Natural killer cell (primary cell): ENCODE data around the gene OBP2A. TPM values are rescaled to one million over a fixed set of nuclear protein-coding genes. Genes with fewer than 3 reads are reported as not detected.

Source experiments
- ATAC-seq, 3 donors: fragments of 150-1000 bp in 2 of 3; fragments of 200-7000 bp in 1 of 3; cut with Tn5 transposase; 1 replicate in 1 of 3; 2 replicates in 2 of 3; pipeline ENCODE4 v1.10.0; 2021; ENCODE audit warnings: mild to moderate bottlenecking in 2 of 3, moderate library complexity in 2 of 3
- DNase-seq, 2 donors: peaks; one replicate each; pipeline versions ENCODE4 v3.0.0 to v3.0.0-alpha.2; 2013 to 2021; ENCODE audit warnings: mixed read lengths in 1 of 2
- H3K27ac ChIP-seq: one replicate; pipeline ENCODE4 v1.5.1; 2013; ENCODE audit warnings: mild to moderate bottlenecking, low read length
- H3K27me3 ChIP-seq: one replicate; pipeline ENCODE4 v1.6.1; 2013; ENCODE audit warnings: low read length; ENCODE audit not compliant: control insufficient read depth, insufficient read depth
- H3K36me3 ChIP-seq: one replicate; pipeline ENCODE4 v1.6.1; 2013; ENCODE audit warnings: low read length; ENCODE audit not compliant: control insufficient read depth, insufficient read depth
- H3K4me1 ChIP-seq: one replicate; pipeline ENCODE4 v1.6.1; 2013; ENCODE audit warnings: low read length; ENCODE audit not compliant: control insufficient read depth, insufficient read depth
- H3K4me3 ChIP-seq: one replicate; pipeline ENCODE4 v1.5.1; 2013; ENCODE audit warnings: low read length
- H3K9me3 ChIP-seq: one replicate; pipeline ENCODE4 v1.6.1; 2013; ENCODE audit warnings: low read length; ENCODE audit not compliant: control insufficient read depth, insufficient read depth
- H3K27ac Mint-ChIP-seq, 2 donors: one replicate each; pipeline ENCODE4 v1.8.0; 2022; ENCODE audit warnings: mild to moderate bottlenecking in 2 of 2, mixed read lengths in 2 of 2, moderate library complexity in 1 of 2
- H3K27me3 Mint-ChIP-seq, 2 donors: one replicate each; pipeline ENCODE4 v1.8.0; 2022; ENCODE audit warnings: low read depth in 2 of 2, mixed read lengths in 2 of 2
- H3K36me3 Mint-ChIP-seq: one replicate; pipeline ENCODE4 v1.8.0; 2022; ENCODE audit warnings: mixed read lengths
- H3K4me1 Mint-ChIP-seq, 2 donors: one replicate each; pipeline ENCODE4 v1.8.0; 2022; ENCODE audit warnings: mixed read lengths in 2 of 2
- H3K4me3 Mint-ChIP-seq: one replicate; pipeline ENCODE4 v1.8.0; 2022; ENCODE audit warnings: mild to moderate bottlenecking, moderate library complexity, mixed read lengths
- H3K9me3 Mint-ChIP-seq, 2 donors: one replicate each; pipeline ENCODE4 v1.8.0; 2022; ENCODE audit warnings: mixed read lengths in 2 of 2
- WGBS: methylation state at CpG from one replicate; pipeline ENCODE4 v1.1.7; 2013; ENCODE audit warnings: missing lambda C conversion rate; ENCODE audit not compliant: insufficient coverage; 5-methylcytosine and 5-hydroxymethylcytosine counted together
- intact Hi-C: fragments of 100-400 bp; cut with micrococcal nuclease; formaldehyde crosslinking; loops from one replicate; pipeline ENCODE4 v1.14.2; 2022
- total RNA-seq, 4 donors: library from RNA; stranded (reverse); fragments of 120-200 nt in 1 of 4; gene quantifications; one replicate each; pipeline versions ENCODE4 v1.2.3 to v1.2.4, GENCODE V29; 2013 to 2022
- TF ChIP-seq, protein P1 (sequence below): fragments of 200-600 bp; IDR thresholded peaks from one replicate; pipeline ENCODE4 v1.8.0; 2022; ENCODE audit warnings: antibody characterized with exemption

The OBP2A gene
- total RNA-seq, 3 donors from 2014 or later (not counting 1 experiment from before 2014, with no cell fraction given): not detected

DNA sequence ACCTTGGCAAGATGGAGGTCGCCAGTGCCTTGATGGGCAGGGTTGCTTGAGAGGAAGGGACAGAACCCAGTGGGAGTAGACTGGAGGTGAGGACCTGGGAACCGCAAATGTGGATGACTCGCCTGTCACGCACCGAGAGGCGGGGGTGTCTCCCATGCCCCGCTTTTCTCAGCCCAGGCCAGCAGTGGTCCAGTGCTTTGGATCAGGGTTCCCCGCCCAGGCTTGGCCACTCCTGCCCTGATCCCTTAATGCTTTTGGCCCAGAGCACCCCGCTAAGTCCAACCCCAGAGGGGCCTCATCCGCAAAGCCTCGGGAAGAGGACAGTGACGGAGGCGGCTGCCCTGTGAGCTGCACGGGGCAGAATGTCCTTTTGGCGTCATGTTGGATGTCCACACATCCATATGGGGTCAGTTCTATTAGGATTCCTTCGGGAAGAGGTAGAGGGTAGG lies 43.0 kb upstream of the OBP2A start:
- no peaks in the 10 kb centered on the region for H3K27me3 ChIP-seq
- H3K27ac ChIP-seq: no peak overlapping the region
- Mint-ChIP-seq H3K27ac (no peak overlapping the region), H3K9me3 (no peaks in the 10 kb centered on the region), H3K36me3 (no peaks in the 10 kb centered on the region), H3K4me1 (peaks cover 16 to 34% of the 10 kb centered on the region in 2 donors), H3K4me3 (no peak overlapping the region), H3K27me3 (no peaks in the 10 kb centered on the region)
- ATAC-seq (no peak), DNase-seq (no peak)
- H3K36me3 ChIP-seq: peaks cover 10% of the 10 kb centered on the region
- H3K9me3 ChIP-seq: no peaks in the 10 kb centered on the region
- no peak overlapping the region for H3K4me3 ChIP-seq
- WGBS: 95% methylated on average over 16 of the region's 16 CpGs
- H3K4me1 ChIP-seq: peaks cover 28% of the 10 kb centered on the region
- TF ChIP-seq, protein P1, sequence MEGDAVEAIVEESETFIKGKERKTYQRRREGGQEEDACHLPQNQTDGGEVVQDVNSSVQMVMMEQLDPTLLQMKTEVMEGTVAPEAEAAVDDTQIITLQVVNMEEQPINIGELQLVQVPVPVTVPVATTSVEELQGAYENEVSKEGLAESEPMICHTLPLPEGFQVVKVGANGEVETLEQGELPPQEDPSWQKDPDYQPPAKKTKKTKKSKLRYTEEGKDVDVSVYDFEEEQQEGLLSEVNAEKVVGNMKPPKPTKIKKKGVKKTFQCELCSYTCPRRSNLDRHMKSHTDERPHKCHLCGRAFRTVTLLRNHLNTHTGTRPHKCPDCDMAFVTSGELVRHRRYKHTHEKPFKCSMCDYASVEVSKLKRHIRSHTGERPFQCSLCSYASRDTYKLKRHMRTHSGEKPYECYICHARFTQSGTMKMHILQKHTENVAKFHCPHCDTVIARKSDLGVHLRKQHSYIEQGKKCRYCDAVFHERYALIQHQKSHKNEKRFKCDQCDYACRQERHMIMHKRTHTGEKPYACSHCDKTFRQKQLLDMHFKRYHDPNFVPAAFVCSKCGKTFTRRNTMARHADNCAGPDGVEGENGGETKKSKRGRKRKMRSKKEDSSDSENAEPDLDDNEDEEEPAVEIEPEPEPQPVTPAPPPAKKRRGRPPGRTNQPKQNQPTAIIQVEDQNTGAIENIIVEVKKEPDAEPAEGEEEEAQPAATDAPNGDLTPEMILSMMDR: no peak
- intact Hi-C loops: no loop called here

DNA sequence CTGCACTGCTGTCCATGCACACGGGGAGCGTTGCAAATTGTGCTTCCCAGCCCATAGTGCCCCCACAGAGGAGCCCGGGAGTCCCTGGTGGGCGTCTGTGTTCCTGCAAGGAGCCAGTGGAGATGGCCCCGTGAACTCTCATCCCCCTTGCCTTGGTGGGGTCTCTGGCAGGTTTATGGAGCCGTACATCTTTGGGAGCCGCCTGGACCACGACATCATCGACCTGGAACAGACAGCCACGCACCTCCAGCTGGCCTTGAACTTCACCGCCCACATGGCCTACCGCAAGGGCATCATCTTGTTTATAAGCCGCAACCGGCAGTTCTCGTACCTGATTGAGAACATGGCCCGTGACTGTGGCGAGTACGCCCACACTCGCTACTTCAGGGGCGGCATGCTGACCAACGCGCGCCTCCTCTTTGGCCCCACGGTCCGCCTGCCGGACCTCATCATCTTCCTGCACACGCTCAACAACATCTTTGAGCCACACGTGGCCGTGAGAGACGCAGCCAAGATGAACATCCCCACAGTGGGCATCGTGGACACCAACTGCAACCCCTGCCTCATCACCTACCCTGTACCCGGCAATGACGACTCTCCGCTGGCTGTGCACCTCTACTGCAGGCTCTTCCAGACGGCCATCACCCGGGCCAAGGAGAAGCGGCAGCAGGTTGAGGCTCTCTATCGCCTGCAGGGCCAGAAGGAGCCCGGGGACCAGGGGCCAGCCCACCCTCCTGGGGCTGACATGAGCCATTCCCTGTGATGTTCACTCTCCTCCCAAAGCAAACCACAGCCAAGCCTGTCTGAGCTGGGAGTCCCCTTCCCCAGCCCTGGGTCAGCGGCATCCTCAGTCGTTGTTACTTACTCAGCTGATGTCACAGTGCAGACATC lies 42.3 kb upstream of the OBP2A start:
- no peak for DNase-seq
- peaks cover 28% of the 10 kb centered on the region for H3K4me1 ChIP-seq
- TF ChIP-seq, protein P1: no peak
- Mint-ChIP-seq H3K27ac (no peak overlapping the region), H3K4me1 (peaks cover 16 to 34% of the 10 kb centered on the region in 2 donors), H3K36me3 (peaks cover under 1% of the 10 kb centered on the region), H3K9me3 (no peaks in the 10 kb centered on the region), H3K4me3 (no peak overlapping the region), H3K27me3 (no peaks in the 10 kb centered on the region)
- H3K9me3 ChIP-seq: no peaks in the 10 kb centered on the region
- WGBS: 96% methylated on average over 41 of the region's 41 CpGs
- intact Hi-C loops: no loop called here
- no peaks in the 10 kb centered on the region for H3K27me3 ChIP-seq
- H3K4me3 ChIP-seq: no peak overlapping the region
- H3K36me3 ChIP-seq: peaks cover 10% of the 10 kb centered on the region
- no peak for ATAC-seq
- H3K27ac ChIP-seq: no peak overlapping the region

DNA sequence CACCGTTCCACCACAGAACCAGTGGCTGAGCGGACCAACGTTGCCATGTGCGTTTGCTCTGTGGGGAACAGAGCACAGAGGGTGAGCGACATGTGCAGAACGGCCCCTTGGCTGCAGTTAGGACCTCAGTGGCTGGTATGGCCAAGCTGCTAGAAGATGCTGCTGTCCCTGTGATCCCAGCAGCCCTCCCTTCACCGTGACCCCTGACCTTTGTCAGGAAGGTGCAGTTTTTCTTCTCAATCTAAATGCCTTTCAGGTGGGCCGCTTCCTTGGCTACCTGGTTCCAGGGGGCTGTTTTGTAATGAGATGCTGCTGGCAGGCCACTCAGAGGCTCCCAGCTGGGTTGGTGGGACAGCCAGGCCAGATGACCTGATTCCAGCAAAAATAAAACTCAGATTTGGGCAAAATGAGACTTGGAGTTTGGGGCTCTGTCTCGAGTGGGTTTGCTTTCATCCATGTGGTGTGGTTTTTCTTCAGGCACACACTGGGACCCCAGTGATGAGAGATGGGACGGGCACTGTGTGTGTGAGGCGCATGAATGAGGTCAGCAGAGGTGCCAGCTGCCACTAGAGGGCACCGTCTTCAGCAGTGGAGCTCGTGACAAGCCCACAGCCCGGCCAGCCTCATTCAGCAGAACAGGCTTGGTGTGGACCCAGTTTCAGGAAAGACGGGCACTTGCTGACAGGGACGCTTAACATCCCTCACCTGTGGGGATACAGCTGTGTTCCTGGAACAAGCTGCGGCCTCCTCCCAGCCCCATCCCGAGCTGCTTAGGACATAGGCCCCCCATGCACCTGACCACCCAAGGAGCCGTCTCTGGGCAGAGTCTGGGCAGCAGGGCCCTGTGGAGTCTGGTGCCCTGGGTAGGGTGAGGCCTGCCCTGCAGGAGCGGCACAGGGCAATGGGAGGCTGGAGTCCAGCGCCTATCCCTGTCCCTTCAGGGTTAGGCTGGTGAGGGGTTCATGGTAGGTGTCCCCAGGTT lies 41.4 kb upstream of the OBP2A start:
- intact Hi-C loops: no loop called here
- Histone ChIP-seq H3K4me1 (peaks cover 21% of the 10 kb centered on the region), H3K9me3 (no peaks in the 10 kb centered on the region), H3K27ac (no peak overlapping the region), H3K27me3 (no peaks in the 10 kb centered on the region), H3K4me3 (no peak overlapping the region), H3K36me3 (peaks cover 10% of the 10 kb centered on the region)
- DNase-seq: peak; percentile 39 to 73
- TF ChIP-seq, protein P1: peak; percentile 56
- Mint-ChIP-seq H3K4me3 (no peak overlapping the region), H3K9me3 (peaks cover 4 to 5% of the 10 kb centered on the region in 2 donors), H3K4me1 (peaks cover 12 to 28% of the 10 kb centered on the region in 2 donors), H3K27ac (no peak overlapping the region), H3K36me3 (peaks cover 10% of the 10 kb centered on the region), H3K27me3 (no peaks in the 10 kb centered on the region)
- WGBS: 72% methylated on average over 21 of the region's 21 CpGs
- ATAC-seq: peak in 2 of 3 donors; percentile 18 to 24
